ENCODE measurements around the gene VEGFB.

- no peak for TF ChIP-seq TCF12 (IDR thresholded peaks at IDR 0.05; ENCODE audit: low read depth)
- TF ChIP-seq YY1 (IDR thresholded peaks at IDR 0.05; ENCODE audit: low read depth): no peak
- TF ChIP-seq FOXM1 (IDR thresholded peaks at IDR 0.05; ENCODE audit: borderline replicate concordance, low read depth): no peak
Measured at GRCh38 chr11:64281957-64282770, 47.8 kb downstream of the VEGFB start.
